ENCODE results near the gene SHROOM3.
A peak's percentile ranks its signal among the peaks of the same experiment; 100 is the strongest.

The SHROOM3 gene

DNA sequence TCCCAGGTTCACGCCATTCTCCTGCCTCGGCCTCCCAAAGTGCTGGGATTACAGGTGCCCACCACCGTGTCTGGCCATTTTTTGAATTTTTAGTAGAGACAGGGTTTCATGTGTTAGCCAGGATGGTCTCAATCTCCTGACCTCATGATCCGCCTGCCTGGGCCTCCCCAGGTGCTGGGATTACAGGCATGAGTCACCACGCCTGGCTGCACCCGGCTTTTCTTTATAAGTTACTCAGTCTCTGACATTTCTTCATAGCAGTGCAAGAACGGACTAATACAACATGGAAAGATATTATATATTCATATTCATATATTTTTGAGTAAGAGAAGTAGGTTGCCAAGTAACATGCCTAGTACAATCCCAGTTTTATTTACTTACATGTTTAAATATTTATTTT, 22.9 kb downstream of the SHROOM3 start:
- H3K4me3 ChIP-seq (replicated peaks in 1 of 2; ENCODE audit: low read depth in 2 of 2, low read length in 2 of 2) = no peak overlapping the region
- peak; percentile 8 to 73 for DNase-seq (ENCODE audit: low read depth in 2 of 2)
- TF ChIP-seq, protein P1, sequence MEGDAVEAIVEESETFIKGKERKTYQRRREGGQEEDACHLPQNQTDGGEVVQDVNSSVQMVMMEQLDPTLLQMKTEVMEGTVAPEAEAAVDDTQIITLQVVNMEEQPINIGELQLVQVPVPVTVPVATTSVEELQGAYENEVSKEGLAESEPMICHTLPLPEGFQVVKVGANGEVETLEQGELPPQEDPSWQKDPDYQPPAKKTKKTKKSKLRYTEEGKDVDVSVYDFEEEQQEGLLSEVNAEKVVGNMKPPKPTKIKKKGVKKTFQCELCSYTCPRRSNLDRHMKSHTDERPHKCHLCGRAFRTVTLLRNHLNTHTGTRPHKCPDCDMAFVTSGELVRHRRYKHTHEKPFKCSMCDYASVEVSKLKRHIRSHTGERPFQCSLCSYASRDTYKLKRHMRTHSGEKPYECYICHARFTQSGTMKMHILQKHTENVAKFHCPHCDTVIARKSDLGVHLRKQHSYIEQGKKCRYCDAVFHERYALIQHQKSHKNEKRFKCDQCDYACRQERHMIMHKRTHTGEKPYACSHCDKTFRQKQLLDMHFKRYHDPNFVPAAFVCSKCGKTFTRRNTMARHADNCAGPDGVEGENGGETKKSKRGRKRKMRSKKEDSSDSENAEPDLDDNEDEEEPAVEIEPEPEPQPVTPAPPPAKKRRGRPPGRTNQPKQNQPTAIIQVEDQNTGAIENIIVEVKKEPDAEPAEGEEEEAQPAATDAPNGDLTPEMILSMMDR (IDR thresholded peaks at IDR 0.05; ENCODE audit: low read depth, low read length) = no peak

DNA sequence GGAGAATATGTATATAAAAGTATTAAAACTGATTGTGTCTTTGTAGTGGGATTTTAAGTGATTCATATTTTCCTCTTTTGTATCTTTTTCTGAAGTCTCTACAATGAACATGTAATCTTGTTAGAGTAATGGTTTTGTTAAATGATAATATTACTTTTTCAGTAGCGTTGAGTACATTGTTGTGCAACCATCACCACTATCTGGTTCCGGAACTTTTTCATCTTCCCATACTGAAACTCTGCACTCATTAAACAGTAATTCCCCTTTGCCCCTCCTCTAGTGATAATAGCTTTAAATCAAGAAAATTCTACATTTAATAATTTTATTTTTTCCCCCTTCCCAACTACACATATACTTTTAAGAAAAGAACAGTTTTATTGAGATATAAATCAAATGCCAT, 23.3 kb downstream of the SHROOM3 start:
- TF ChIP-seq, protein P1 (IDR thresholded peaks at IDR 0.05; ENCODE audit: low read depth, low read length) = no peak
- no peak overlapping the region for H3K4me3 ChIP-seq (replicated peaks in 1 of 2; ENCODE audit: low read depth in 2 of 2, low read length in 2 of 2)
- DNase-seq (ENCODE audit: low read depth in 2 of 2) = peak; percentile 27 to 43

DNA sequence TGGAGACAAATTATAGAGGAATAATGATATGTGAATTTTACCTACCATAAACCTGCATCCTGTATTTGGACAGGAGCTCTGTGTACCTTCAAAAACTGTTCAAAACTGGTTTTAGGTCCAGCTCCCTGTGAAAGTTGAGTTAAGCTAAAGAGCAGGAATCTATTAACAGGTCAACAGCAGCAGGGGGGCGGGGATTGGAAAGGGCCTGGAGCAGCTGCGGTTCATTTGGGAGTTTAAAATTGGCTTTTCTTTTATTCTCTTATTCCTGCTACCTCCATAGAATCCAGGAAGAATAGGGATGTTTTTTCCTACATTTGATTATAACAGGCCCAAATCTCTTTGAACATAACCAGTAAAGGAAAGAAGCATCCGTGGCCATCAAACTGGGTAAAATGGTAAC, 23.8 kb downstream of the SHROOM3 start:
- no peak overlapping the region for H3K4me3 ChIP-seq (replicated peaks in 1 of 2; ENCODE audit: low read depth in 2 of 2, low read length in 2 of 2)
- TF ChIP-seq, protein P1 (IDR thresholded peaks at IDR 0.05; ENCODE audit: low read depth, low read length) = no peak
- DNase-seq (ENCODE audit: low read depth in 2 of 2) = peak in 1 of 2 donors; percentile 19

DNA sequence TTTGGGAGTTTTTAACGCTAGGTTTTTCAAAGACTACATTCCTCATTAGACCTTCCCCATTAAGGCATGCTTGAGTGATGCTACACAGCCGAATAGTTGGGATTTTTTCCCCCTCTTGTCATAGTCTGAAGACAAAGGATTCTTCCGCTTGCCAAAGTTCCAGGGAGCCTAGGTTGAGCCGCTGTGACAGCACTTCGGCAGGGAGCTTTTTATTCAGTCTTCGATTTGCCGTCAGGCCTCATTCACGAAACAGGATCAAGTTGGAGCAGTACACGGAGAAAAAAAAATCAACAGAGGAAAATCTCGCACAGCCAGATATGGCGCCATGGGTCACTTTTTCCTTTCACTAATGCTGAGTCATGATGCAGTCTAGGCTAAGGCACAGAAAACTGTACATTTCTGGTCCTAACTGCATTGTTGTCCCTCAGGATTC, 24.3 kb downstream of the SHROOM3 start:
- TF ChIP-seq, protein P1 (IDR thresholded peaks at IDR 0.05; ENCODE audit: low read depth, low read length) = no peak
- no peak overlapping the region for H3K4me3 ChIP-seq (replicated peaks in 1 of 2; ENCODE audit: low read depth in 2 of 2, low read length in 2 of 2)
- DNase-seq (ENCODE audit: low read depth in 2 of 2) = peak; percentile 88 to 96

DNA sequence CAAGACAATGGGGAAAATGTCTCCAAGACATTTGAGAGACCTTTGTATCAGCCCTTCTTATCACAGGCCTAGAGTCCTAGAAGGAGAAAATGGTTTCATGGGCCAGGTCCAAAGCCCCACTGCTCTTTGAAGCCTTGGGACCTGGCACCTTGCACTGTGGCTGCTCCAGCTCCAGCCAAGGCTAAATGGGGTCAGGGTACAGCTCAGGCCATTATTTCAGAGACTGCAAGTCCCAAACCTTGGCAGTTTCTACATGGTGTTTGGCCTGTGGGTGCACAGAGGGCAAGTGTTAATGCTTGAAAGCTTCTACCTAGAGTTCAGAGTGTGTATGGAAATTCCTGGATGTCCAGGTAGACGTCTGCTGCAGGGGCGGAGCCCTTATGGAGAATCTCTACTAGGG, 28.5 kb downstream of the SHROOM3 start:
- DNase-seq (ENCODE audit: low read depth in 2 of 2) = no peak
- no peak overlapping the region for H3K4me3 ChIP-seq (replicated peaks in 1 of 2; ENCODE audit: low read depth in 2 of 2, low read length in 2 of 2)
- TF ChIP-seq, protein P1 (IDR thresholded peaks at IDR 0.05; ENCODE audit: low read depth, low read length) = no peak

DNA sequence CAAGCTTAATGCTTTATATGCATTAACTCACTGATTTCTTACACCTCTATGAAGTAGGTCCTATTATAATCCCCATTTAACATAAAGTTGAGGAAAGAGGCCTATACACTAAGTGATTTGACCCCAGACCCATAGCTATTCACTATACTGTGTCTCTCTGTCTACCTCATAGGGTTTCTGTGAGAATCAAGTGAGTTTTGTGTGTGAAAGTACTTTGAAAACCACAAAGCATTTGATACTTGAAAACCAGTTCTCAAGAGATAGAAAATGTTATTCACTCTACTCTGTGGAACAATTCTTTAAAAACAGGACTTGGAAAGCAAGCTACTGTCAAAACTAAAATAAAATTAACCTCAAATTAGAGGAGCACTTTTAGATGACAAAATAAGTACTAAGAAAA, 35.0 kb downstream of the SHROOM3 start:
- H3K4me3 ChIP-seq (replicated peaks in 1 of 2; ENCODE audit: low read depth in 2 of 2, low read length in 2 of 2) = no peak overlapping the region
- TF ChIP-seq, protein P1 (IDR thresholded peaks at IDR 0.05; ENCODE audit: low read depth, low read length) = no peak

DNA sequence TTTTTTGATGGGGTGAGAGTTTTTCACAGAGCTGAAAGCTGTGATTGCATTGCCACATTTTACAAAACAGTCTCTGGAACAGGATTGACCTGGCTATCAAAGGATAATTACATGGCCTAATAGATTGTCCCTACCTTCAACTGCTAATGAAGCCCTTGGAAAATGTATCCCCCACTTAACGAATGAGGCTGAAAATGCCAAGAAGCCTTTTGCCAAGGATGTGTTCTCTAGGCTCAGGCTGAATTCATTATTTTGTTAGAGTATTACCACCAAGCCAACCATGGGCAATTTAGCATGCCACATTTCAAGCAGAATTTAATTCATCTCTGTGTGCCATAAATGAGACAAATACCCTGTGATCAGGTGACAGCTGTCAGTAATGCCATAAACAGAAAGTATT, 35.5 kb downstream of the SHROOM3 start:
- no peak for DNase-seq (ENCODE audit: low read depth in 2 of 2)
- TF ChIP-seq, protein P1 (IDR thresholded peaks at IDR 0.05; ENCODE audit: low read depth, low read length) = no peak
- H3K4me3 ChIP-seq (replicated peaks in 1 of 2; ENCODE audit: low read depth in 2 of 2, low read length in 2 of 2) = no peak overlapping the region

More for the DNA sequence above, 35.0 kb downstream of the SHROOM3 start:
- DNase-seq (ENCODE audit: low read depth in 2 of 2) = no peak
